ENCODE measurements around the gene G6PC2. TPM values are rescaled to one million over a fixed set of nuclear protein-coding genes. Genes with fewer than 3 reads are reported as not detected.

Gene G6PC2
- total RNA-seq, 6 donors from 2014 or later: not detected

DNA sequence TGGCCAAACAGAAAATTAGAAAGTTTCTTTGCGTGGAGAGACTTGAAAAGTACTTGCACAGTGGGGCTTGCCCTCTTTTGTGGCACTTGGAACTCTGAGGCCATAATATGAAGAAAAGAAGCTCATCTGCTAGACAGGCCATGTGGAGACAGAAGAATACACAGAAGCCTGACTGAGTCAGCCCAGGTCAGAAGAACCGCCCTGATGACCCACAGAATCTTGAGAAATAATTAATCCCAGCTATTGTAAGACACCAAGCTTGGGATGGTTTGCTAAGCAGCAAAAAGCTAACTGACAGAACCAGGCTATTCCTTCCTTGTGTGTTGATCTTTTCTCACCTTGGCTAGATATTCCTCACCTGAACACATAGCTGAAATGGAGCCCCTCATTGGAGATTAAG, 33.7 kb downstream of the G6PC2 start:
- TF ChIP-seq, protein P1, sequence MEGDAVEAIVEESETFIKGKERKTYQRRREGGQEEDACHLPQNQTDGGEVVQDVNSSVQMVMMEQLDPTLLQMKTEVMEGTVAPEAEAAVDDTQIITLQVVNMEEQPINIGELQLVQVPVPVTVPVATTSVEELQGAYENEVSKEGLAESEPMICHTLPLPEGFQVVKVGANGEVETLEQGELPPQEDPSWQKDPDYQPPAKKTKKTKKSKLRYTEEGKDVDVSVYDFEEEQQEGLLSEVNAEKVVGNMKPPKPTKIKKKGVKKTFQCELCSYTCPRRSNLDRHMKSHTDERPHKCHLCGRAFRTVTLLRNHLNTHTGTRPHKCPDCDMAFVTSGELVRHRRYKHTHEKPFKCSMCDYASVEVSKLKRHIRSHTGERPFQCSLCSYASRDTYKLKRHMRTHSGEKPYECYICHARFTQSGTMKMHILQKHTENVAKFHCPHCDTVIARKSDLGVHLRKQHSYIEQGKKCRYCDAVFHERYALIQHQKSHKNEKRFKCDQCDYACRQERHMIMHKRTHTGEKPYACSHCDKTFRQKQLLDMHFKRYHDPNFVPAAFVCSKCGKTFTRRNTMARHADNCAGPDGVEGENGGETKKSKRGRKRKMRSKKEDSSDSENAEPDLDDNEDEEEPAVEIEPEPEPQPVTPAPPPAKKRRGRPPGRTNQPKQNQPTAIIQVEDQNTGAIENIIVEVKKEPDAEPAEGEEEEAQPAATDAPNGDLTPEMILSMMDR (IDR thresholded peaks at IDR 0.05): no peak
- no peak for TF ChIP-seq EP300 (IDR thresholded peaks at IDR 0.05)
- TF ChIP-seq POLR2A (IDR thresholded peaks at IDR 0.05): no peak
- TF ChIP-seq POLR2AphosphoS5 (IDR thresholded peaks at IDR 0.05): no peak
- DNase-seq (no peak), ATAC-seq (ENCODE audit: low FRiP score in 2 of 2) (no peak)
- whole genome bisulfite sequencing, 2 donors: 83 to 89% methylated on average over 2 of the region's 2 CpGs
- Histone ChIP-seq H3K27me3 (no peaks in the 10 kb centered on the region), H3K9me3 (no peaks in the 10 kb centered on the region), H3K4me3 (no peak overlapping the region), H3K4me1 (no peaks in the 10 kb centered on the region), H3K36me3 (no peaks in the 10 kb centered on the region), H3K27ac (no peak overlapping the region)

DNA sequence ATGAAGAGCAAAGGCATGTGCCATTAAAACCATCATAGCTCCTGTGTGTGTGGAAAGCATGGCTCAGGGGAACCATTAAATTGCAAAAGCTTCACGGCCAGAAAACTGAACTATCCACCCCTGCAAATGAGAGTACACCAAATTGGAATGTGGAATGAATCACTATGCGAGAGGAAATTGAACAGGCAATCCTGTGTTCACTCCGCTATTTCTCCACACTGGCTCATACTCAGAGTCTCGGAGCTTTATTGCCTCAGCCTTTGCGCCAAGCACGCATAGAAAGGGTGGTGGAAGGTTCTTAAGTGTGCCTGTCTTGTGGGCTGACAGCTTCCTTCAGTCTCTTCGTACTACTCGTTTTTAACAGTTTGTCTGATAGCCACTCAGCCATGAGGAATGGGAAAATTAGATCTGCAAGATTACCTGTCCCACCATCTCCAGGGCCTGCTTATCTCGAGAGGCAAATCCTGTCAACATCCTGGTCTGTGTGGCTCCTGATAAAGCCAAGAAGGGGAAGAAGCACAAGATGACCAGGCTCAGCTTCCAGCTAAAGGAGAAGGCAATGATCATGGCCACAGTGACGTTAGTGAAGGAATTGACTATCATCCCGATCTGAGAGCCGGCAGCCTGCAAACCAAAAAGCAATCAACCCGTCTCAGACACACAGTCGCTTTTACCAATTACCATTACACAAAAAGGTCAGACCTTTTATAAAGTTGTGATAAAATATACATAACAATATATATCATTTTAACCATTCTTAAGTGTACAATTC, 34.9 kb downstream of the G6PC2 start:
- TF ChIP-seq POLR2A (IDR thresholded peaks at IDR 0.05) (no peak), EP300 (IDR thresholded peaks at IDR 0.05) (no peak), POLR2AphosphoS5 (IDR thresholded peaks at IDR 0.05) (no peak)
- TF ChIP-seq, protein P1 (IDR thresholded peaks at IDR 0.05): no peak

GRCh38 chr2:168939061-168939460, 38.0 kb downstream of the G6PC2 start:
- H3K27me3 ChIP-seq: no peaks in the 10 kb centered on the region
- no peak overlapping the region for H3K27ac ChIP-seq
- H3K4me1 ChIP-seq: no peaks in the 10 kb centered on the region
- H3K4me3 ChIP-seq: no peak overlapping the region
- no peaks in the 10 kb centered on the region for H3K9me3 ChIP-seq
- H3K36me3 ChIP-seq: no peaks in the 10 kb centered on the region
- DNase-seq (no peak), ATAC-seq (ENCODE audit: low FRiP score in 2 of 2) (no peak)
- no peak for TF ChIP-seq EP300 (IDR thresholded peaks at IDR 0.05)
- no peak for TF ChIP-seq POLR2A (IDR thresholded peaks at IDR 0.05)
- no peak for TF ChIP-seq POLR2AphosphoS5 (IDR thresholded peaks at IDR 0.05)
- TF ChIP-seq, protein P1 (IDR thresholded peaks at IDR 0.05): no peak
- WGBS, 2 donors: 96 to 100% methylated on average over 1 of the region's 1 CpG

More for the DNA sequence above, 34.9 kb downstream of the G6PC2 start:
- H3K4me3 ChIP-seq: no peak overlapping the region
- H3K36me3 ChIP-seq: no peaks in the 10 kb centered on the region
- H3K27ac ChIP-seq: no peak overlapping the region
- 70 to 79% methylated on average over 14 of the region's 14 CpGs for WGBS, 2 donors
- ATAC-seq (ENCODE audit: low FRiP score in 2 of 2) (no peak), DNase-seq (no peak)
- no peaks in the 10 kb centered on the region for H3K27me3 ChIP-seq
- H3K4me1 ChIP-seq: no peaks in the 10 kb centered on the region
- no peaks in the 10 kb centered on the region for H3K9me3 ChIP-seq

DNA sequence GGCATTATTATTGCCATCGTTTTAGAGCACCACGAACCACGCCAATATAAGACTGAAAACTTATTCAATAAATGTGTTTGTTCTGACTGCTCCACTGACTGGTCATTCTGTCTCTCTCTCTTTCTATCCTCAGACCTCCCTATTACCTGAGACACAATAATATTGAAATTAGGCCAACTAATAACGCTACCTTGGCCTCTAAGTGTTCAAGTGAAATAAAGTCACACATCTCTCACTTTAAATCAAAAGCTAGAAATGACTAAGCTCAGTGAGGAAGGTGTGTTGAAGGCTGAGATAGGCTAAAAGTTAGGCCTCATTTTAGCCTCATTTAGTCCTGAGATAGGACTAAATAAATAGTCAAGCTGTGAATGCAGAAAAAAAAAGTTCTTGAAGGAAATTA, 38.8 kb downstream of the G6PC2 start:
- ATAC-seq (ENCODE audit: low FRiP score in 2 of 2) (no peak), DNase-seq (no peak)
- Histone ChIP-seq H3K27me3 (no peaks in the 10 kb centered on the region), H3K4me1 (no peaks in the 10 kb centered on the region), H3K9me3 (no peaks in the 10 kb centered on the region), H3K36me3 (no peaks in the 10 kb centered on the region), H3K27ac (no peak overlapping the region), H3K4me3 (no peak overlapping the region)
- WGBS, 2 donors: 89% methylated on average over 4 of the region's 4 CpGs
- TF ChIP-seq POLR2A (IDR thresholded peaks at IDR 0.05): no peak
- TF ChIP-seq EP300 (IDR thresholded peaks at IDR 0.05): no peak
- TF ChIP-seq POLR2AphosphoS5 (IDR thresholded peaks at IDR 0.05): no peak
- TF ChIP-seq, protein P1 (IDR thresholded peaks at IDR 0.05): no peak

GRCh38 chr2:168941297-168941696, 40.2 kb downstream of the G6PC2 start:
- Histone ChIP-seq H3K9me3 (no peaks in the 10 kb centered on the region), H3K27ac (no peak overlapping the region), H3K4me3 (no peak overlapping the region), H3K36me3 (no peaks in the 10 kb centered on the region), H3K4me1 (no peaks in the 10 kb centered on the region), H3K27me3 (no peaks in the 10 kb centered on the region)
- no peak for TF ChIP-seq POLR2A (IDR thresholded peaks at IDR 0.05)
- TF ChIP-seq, protein P1 (IDR thresholded peaks at IDR 0.05): no peak
- TF ChIP-seq EP300 (IDR thresholded peaks at IDR 0.05): no peak
- no peak for TF ChIP-seq POLR2AphosphoS5 (IDR thresholded peaks at IDR 0.05)
- ATAC-seq (ENCODE audit: low FRiP score in 2 of 2) (no peak), DNase-seq (no peak)

All from upper lobe of left lung (tissue), 6 donors.